ENCODE results near the gene NDST3. TPM values are rescaled to one million over a fixed set of nuclear protein-coding genes. Genes with fewer than 3 reads are reported as not detected.

NDST3 gene
- total and polyA plus RNA-seq, 2 of the 13 experiments (the other 11 are each of a cell fraction or from before 2014, with no cell fraction given) = not detected

- TF ChIP-seq HMGXB4 (CRISPR knock-in tag; IDR thresholded peaks at IDR 0.05; ENCODE audit: borderline replicate concordance in 1 of 2, low read depth in 1 of 2) = peak in 1 of 2 experiments; percentile 54; a peak in 1 of 4 replicates
- no peak for TF ChIP-seq ZFP62 (CRISPR knock-in tag; IDR thresholded peaks at IDR 0.05)
- TF ChIP-seq POLR2G (IDR thresholded peaks at IDR 0.05; ENCODE audit: low read depth, low read length) = peak; percentile 78
- no peak for TF ChIP-seq MYNN (CRISPR knock-in tag; IDR thresholded peaks at IDR 0.05; ENCODE audit: low read depth)
- peak; percentile 89 for TF ChIP-seq PAF1 (CRISPR knock-in tag; IDR thresholded peaks at IDR 0.05)
- peak; percentile 50; the same call in 1 of the 2 replicates for TF ChIP-seq RXRB (CRISPR knock-in tag; IDR thresholded peaks at IDR 0.05; ENCODE audit: borderline replicate concordance)
- peak; percentile 19; the same call in 1 of the 2 replicates for TF ChIP-seq IKZF5 (CRISPR knock-in tag; IDR thresholded peaks at IDR 0.05)
- TF ChIP-seq JUN (CRISPR knock-in tag; IDR thresholded peaks at IDR 0.05) = 0 out of 2 replicates have a peak, but pooled peaks have one; percentile 36
- no peak for TF ChIP-seq NFE2L2 (IDR thresholded peaks at IDR 0.05; ENCODE audit: low read length)
- TF ChIP-seq NONO (IDR thresholded peaks at IDR 0.05) = no peak
- TF ChIP-seq NONO (CRISPR knock-in tag; conservative IDR thresholded peaks at IDR 0.05) = peak; percentile 46; the same call in 1 of the 2 replicates
- TF ChIP-seq ZNF136 (CRISPR knock-in tag; IDR thresholded peaks at IDR 0.05; ENCODE audit: low read depth) = no peak
- no peak for TF ChIP-seq ZNF33B (CRISPR knock-in tag; IDR thresholded peaks at IDR 0.05)
- 0 out of 2 replicates have a peak, but pooled peaks have one; percentile 33 for TF ChIP-seq DMAP1 (CRISPR knock-in tag; IDR thresholded peaks at IDR 0.05)
- TF ChIP-seq IRF2 (CRISPR knock-in tag; IDR thresholded peaks at IDR 0.05) = 0 out of 2 replicates have a peak, but pooled peaks have one; percentile 27
- TF ChIP-seq HOMEZ (CRISPR knock-in tag; IDR thresholded peaks at IDR 0.05; ENCODE audit: low read depth) = 0 out of 2 replicates have a peak, but pooled peaks have one; percentile 28
- TF ChIP-seq POLR2AphosphoS2 (IDR thresholded peaks at IDR 0.05; ENCODE audit: low read depth, low read length) = 0 out of 2 replicates have a peak, but pooled peaks have one; percentile 31
- TF ChIP-seq ISL2 (CRISPR knock-in tag; IDR thresholded peaks at IDR 0.05) = no peak
- TF ChIP-seq CEBPG (CRISPR knock-in tag; IDR thresholded peaks at IDR 0.05) = 0 out of 2 replicates have a peak, but pooled peaks have one; percentile 34
- no peak for TF ChIP-seq E2F1 (CRISPR knock-in tag; IDR thresholded peaks at IDR 0.05)
- TF ChIP-seq ZSCAN20 (CRISPR knock-in tag; IDR thresholded peaks at IDR 0.05; ENCODE audit: borderline replicate concordance) = no peak
- TF ChIP-seq SAP130 (CRISPR knock-in tag; IDR thresholded peaks at IDR 0.05; ENCODE audit: low read depth) = 0 out of 2 replicates have a peak, but pooled peaks have one; percentile 18
- TF ChIP-seq ZC3H13 (CRISPR knock-in tag; IDR thresholded peaks at IDR 0.05) = peak; percentile 47; the same call in 1 of the 2 replicates
Measured at GRCh38 chr4:118280501-118281218, 246.4 kb downstream of the NDST3 start (continued).
